ENCODE results near the gene RPL7A. TPM values are rescaled to one million over a fixed set of nuclear protein-coding genes. Genes with fewer than 3 reads are reported as not detected.
"Not testable (repeated sequence)": the region's sequence is repeated elsewhere in the genome, so short reads cannot be mapped to it uniquely, and the experiment has no call there.

The RPL7A gene
- total RNA-seq, 2 donors from 2014 or later: 2,529 to 2,856 TPM

DNA sequence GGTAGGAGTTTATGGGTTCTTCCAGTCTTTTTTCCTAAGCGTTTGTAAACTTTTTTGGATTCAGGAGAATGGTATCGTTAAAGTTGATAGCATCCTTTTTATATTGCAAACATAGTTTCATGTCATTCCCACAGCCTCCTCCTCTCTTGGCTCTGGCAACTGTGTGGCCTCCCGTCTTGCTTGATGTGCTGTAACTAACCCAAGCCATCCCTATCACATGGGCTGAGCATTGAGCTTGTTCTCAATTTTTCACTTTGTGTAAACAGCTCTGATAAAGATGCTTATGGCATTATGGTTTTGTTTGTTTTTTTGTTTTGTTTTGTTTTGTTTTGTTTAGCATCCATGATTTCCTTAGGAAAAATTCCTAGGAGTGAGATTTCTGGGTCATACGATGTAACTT lies 32.7 kb downstream of the RPL7A start:
- Mint-ChIP-seq H3K4me1 (ENCODE audit: low read depth) (peaks cover 10% of the 10 kb centered on the region), H3K27ac (no peak overlapping the region), H3K36me3 (ENCODE audit: insufficient read depth in 2 of 2) (no peaks in the 10 kb centered on the region), H3K4me3 (no peak overlapping the region), H3K27me3 (ENCODE audit: low read depth) (no peaks in the 10 kb centered on the region), H3K9me3 (no peaks in the 10 kb centered on the region)
- DNase-seq (no peak), ATAC-seq (replicated peaks in 1 of 2) (no peak)

DNA sequence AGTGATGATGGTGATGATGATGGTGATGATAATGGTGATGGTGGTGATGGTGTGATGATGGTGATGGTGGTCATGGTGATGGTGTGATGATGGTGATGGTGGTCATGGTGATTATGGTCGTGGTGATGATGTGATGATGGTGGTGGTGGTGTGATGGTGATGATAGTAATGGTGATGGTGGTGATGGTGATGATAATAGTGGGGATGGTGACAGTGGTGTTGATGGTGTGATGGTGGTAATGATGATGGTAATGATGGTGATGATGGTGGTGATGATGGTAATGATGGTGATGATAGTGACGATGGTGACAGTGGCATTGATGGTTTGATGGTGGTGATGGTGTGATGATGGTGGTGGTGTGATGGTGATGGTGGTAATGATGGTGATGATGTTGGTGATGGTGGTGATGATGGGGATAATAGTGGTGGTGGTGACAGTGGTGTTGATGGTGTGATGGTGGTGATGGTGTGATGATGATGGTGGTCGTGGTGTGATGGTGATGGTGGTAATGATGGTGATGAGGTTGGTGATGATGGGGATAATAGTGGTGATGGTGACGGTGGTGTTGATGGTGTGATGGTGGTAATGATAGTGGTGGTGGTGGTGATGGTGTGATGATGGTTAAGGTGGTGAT lies 34.6 kb downstream of the RPL7A start:
- ATAC-seq (replicated peaks in 1 of 2): no peak
- no peak overlapping the region for H3K4me3 Mint-ChIP-seq
- no peaks in the 10 kb centered on the region for H3K36me3 Mint-ChIP-seq (ENCODE audit: insufficient read depth in 2 of 2)
- no peaks in the 10 kb centered on the region for H3K9me3 Mint-ChIP-seq
- H3K4me1 Mint-ChIP-seq (ENCODE audit: low read depth): no peaks in the 10 kb centered on the region
- no peak for DNase-seq
- no peaks in the 10 kb centered on the region for H3K27me3 Mint-ChIP-seq (ENCODE audit: low read depth)
- H3K27ac Mint-ChIP-seq: no peak overlapping the region

DNA sequence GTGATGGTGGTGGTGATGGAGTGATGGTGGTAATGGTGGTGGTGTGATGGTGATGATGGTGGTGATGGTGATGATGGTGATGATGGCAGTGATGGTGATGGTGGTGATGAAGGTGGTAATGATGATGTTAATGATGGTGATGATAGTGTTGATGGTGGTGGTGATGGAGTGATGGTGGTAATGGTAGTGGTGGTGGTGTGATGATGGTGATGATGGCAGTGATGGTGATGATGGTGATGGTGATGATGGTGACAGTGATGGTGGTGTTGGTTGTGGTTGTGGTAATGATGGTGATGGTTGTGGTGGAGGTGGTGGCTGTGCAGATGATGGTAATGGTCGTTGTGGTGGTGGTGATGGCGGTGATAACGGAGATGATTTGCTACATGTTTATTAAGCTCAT lies 35.4 kb downstream of the RPL7A start:
- Mint-ChIP-seq H3K27me3 (ENCODE audit: low read depth) (no peaks in the 10 kb centered on the region), H3K9me3 (no peaks in the 10 kb centered on the region), H3K36me3 (ENCODE audit: insufficient read depth in 2 of 2) (no peaks in the 10 kb centered on the region), H3K4me3 (no peak overlapping the region), H3K27ac (no peak overlapping the region), H3K4me1 (ENCODE audit: low read depth) (no peaks in the 10 kb centered on the region)
- no peak for DNase-seq
- ATAC-seq (replicated peaks in 1 of 2): no peak

DNA sequence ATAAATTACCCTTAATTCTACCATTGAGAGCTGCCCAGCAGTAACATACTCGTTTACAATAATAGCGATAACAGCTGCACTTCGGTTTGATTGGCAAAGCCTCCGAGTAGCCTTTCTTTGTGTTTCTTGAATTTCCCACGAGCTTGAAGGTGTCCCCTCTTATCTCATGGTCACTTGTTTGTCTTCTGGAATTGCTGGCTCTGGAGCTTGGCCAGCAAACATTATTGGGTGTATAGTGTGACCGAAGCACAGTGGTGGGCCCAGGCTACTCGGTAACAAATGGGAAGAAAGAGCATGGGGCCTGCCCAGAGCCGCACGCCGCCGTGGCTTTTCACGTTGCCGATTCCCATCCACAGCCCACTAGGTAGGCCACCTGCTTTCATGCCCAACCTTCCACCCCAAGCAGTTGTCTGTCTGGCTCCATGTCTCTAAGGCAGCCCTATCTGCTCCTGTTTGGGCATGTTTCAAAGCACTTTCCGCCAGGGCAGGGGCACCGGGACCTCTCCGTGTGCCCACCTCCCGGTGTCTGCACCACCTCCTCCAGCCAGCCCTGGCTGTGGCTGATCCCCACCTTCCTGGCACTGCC lies 36.8 kb downstream of the RPL7A start:
- no peak for DNase-seq
- Mint-ChIP-seq H3K27me3 (ENCODE audit: low read depth) (peaks cover 4% of the 10 kb centered on the region), H3K27ac (no peak overlapping the region), H3K4me1 (ENCODE audit: low read depth) (no peaks in the 10 kb centered on the region), H3K36me3 (ENCODE audit: insufficient read depth in 2 of 2) (no peaks in the 10 kb centered on the region), H3K4me3 (no peak overlapping the region), H3K9me3 (no peaks in the 10 kb centered on the region)
- no peak for ATAC-seq (replicated peaks in 1 of 2)

DNA sequence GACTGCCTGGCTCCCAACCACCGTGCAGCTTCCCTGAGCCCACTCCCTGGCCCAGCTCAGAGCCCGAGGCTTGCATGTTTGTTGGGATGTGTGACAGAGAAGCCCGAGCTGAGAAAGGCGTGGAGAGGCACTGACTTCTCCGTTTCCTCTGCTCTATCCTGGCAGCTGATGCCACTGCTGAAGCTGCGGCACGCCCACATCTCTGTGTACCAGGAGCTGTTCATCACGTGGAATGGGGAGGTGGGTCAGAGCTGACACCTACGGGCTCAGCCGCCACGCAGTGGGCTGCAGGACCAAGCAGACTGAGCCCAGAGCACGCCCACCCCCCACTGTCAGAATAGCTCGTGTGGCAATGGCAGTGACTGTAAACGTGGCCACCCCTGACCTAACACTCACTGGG lies 37.4 kb downstream of the RPL7A start:
- H3K36me3 Mint-ChIP-seq (ENCODE audit: insufficient read depth in 2 of 2): no peaks in the 10 kb centered on the region
- H3K4me1 Mint-ChIP-seq (ENCODE audit: low read depth): no peaks in the 10 kb centered on the region
- ATAC-seq (replicated peaks in 1 of 2) (no peak), DNase-seq (no peak)
- H3K9me3 Mint-ChIP-seq: no peaks in the 10 kb centered on the region
- no peak overlapping the region for H3K27ac Mint-ChIP-seq
- peaks cover 5% of the 10 kb centered on the region for H3K27me3 Mint-ChIP-seq (ENCODE audit: low read depth)
- H3K4me3 Mint-ChIP-seq: no peak overlapping the region

DNA sequence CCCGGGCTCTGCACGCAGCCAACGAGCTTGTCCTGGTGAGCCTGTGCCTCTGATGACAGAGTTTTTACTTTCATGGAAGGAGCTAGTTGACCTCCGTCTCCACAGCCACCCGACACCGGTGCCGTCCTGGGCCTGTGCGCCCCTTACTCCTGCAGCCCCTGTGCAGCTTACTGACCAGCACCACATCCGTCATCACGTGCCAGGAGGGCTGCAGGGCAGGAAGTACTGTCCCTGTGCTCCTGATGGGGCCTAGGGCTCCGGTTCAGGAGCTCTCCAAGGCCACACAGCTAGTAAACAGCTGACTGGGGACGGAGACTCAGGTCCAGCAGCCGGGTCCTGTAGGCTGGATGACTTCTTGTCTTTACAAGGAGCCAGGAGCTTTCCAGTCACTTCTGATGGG lies 38.3 kb downstream of the RPL7A start:
- no peak for DNase-seq
- Mint-ChIP-seq H3K9me3 (no peaks in the 10 kb centered on the region), H3K4me3 (no peak overlapping the region), H3K36me3 (ENCODE audit: insufficient read depth in 2 of 2) (no peaks in the 10 kb centered on the region), H3K27me3 (ENCODE audit: low read depth) (peaks cover 5% of the 10 kb centered on the region), H3K27ac (no peak overlapping the region), H3K4me1 (ENCODE audit: low read depth) (no peaks in the 10 kb centered on the region)
- no peak for ATAC-seq (replicated peaks in 1 of 2)

DNA sequence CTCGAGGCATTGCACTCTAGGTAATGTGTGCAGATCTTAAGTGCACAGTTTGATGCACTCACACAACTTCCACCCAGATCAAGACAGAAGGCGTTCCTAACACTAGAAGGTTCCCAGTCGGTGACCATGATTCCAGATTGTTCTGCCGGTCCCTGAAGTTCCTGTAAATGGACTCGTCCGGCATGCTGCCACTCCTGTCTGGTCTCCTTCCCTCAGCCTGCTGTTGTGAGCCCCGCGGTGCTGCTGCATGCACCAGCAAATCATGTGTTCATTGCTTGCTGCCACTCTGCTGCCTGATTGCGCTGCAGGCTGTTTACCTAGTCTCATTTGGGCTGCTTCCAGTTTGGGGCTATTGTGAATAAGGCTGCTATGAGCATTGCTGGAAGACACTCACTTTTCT lies 39.7 kb downstream of the RPL7A start:
- ATAC-seq (replicated peaks in 1 of 2) (no peak), DNase-seq (no peak)
- no peaks in the 10 kb centered on the region for H3K4me1 Mint-ChIP-seq (ENCODE audit: low read depth)
- no peak overlapping the region for H3K4me3 Mint-ChIP-seq
- peaks cover 0 to 2% of the 10 kb centered on the region in 2 donors for H3K9me3 Mint-ChIP-seq
- no peak overlapping the region for H3K27ac Mint-ChIP-seq
- no peaks in the 10 kb centered on the region for H3K36me3 Mint-ChIP-seq (ENCODE audit: insufficient read depth in 2 of 2)
- H3K27me3 Mint-ChIP-seq (ENCODE audit: low read depth): peaks cover 5% of the 10 kb centered on the region

DNA sequence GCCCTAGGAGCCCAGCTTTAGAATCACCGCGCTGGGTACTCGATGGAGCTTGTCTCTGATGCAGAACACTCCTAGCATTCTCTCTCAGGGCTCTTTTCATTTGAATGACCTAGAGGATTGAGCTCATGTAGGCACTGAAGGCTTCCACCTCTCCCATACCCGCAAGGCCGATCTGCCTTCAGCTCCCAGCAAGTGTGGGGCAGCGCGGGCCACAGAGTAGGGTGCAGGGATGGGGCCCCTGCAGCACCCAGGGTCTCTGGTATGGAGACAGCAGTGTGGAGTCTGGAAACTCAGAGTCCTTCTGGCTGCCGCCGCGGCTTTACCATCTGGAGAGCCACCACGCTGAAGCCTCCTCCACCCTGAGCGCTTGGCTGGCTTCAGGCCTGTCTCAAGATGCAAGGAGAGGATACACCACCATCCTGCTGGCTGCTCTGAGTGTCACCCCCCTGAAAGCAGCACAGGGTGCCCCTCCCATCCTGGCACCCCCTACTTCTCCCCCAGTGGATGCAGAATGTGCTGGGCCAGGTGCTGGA lies 41.1 kb downstream of the RPL7A start:
- Mint-ChIP-seq H3K4me1 (ENCODE audit: low read depth) (no peaks in the 10 kb centered on the region), H3K27me3 (ENCODE audit: low read depth) (peaks cover 5% of the 10 kb centered on the region), H3K27ac (no peak overlapping the region), H3K4me3 (no peak overlapping the region), H3K9me3 (peaks cover 0 to 2% of the 10 kb centered on the region in 2 donors), H3K36me3 (ENCODE audit: insufficient read depth in 2 of 2) (no peaks in the 10 kb centered on the region)
- DNase-seq (no peak), ATAC-seq (replicated peaks in 1 of 2) (no peak)

DNA sequence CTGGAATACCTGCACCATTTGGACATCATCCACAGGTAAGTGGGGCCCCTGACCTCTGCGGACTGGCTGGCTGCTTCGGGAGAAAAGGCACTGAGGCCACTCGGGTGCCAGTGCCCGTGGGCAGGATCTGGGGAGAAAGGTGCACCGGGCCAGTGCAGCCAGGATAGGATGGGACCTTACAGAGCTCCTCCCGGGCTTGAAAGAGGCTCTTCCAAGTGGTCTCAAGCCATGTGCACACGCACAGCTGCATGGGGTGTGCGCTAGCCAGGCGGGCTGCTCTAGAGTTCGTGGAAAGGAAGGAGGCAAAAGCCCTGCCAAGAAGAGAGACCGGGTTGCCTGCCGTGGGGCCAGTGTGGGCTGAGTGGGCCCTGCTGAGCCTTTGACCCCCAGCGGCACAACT lies 41.5 kb downstream of the RPL7A start:
- peaks cover 0 to 2% of the 10 kb centered on the region in 2 donors for H3K9me3 Mint-ChIP-seq
- no peaks in the 10 kb centered on the region for H3K36me3 Mint-ChIP-seq (ENCODE audit: insufficient read depth in 2 of 2)
- no peak overlapping the region for H3K4me3 Mint-ChIP-seq
- H3K4me1 Mint-ChIP-seq (ENCODE audit: low read depth): no peaks in the 10 kb centered on the region
- no peak overlapping the region for H3K27ac Mint-ChIP-seq
- peaks cover 5% of the 10 kb centered on the region for H3K27me3 Mint-ChIP-seq (ENCODE audit: low read depth)
- ATAC-seq (replicated peaks in 1 of 2) (no peak), DNase-seq (no peak)

DNA sequence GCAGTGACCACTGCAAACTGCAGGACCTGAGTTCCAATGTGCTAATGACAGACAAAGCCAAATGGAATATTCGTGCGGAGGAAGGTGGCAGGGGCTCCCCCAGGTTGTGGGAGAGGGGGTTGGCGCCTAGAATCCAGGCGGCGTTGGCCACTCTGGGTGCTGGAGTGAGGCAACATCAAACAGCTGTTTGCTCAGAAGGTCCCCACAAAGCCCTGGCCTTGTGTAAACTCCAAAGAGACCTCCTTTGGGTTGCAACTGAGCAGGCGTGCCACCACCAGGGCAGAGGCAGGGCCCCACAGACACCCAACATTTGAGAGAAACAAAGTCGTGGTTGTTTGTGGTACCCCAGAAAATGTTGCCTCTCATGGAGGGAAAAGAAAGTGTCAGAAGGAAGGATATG lies 42.7 kb downstream of the RPL7A start:
- no peak overlapping the region for H3K4me3 Mint-ChIP-seq

DNA sequence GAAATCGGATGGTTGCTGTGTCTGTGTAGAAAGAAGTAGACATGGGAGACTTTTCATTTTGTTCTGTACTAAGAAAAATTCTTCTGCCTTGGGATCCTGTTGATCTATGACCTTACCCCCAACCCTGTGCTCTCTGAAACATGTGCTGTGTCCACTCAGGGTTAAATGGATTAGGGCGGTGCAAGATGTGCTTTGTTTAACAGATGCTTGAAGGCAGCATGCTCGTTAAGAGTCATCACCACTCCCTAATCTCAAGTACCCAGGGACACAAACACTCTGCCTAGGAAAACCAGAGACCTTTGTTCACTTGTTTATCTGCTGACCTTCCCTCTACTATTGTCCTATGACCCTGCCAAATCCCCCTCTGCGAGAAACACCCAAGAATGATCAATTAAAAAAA lies 43.4 kb downstream of the RPL7A start:
- not testable (repeated sequence) for H3K27ac Mint-ChIP-seq; H3K4me1 Mint-ChIP-seq (ENCODE audit: low read depth); H3K4me3 Mint-ChIP-seq; H3K36me3 Mint-ChIP-seq (ENCODE audit: insufficient read depth in 2 of 2); H3K9me3 Mint-ChIP-seq; DNase-seq; H3K27me3 Mint-ChIP-seq (ENCODE audit: low read depth); ATAC-seq (replicated peaks in 1 of 2)

More for the DNA sequence above, 42.7 kb downstream of the RPL7A start:
- Mint-ChIP-seq H3K9me3 (peaks cover 0 to 2% of the 10 kb centered on the region in 2 donors), H3K4me1 (ENCODE audit: low read depth) (no peaks in the 10 kb centered on the region), H3K36me3 (ENCODE audit: insufficient read depth in 2 of 2) (no peaks in the 10 kb centered on the region), H3K27me3 (ENCODE audit: low read depth) (peaks cover 5% of the 10 kb centered on the region), H3K27ac (no peak overlapping the region)
- ATAC-seq (replicated peaks in 1 of 2) (no peak), DNase-seq (no peak)

DNA sequence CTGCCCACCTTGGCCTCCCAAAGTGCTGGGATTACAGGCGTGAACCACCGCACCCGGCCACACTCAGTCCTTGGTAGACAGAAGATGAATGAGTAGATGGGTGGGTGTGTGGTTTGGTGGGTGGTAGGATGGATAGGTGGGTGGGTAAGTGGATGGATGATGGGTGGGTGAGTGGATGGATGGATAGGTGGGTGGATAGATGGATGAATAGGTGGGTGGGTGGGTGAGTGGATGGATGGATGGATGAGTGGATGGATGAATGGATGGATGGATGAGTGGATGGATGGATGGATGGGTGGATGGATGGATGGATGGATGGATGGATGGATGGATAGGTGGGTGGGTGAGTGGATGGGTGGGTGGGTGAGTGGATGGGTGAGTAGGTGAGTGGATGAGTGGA lies 44.3 kb downstream of the RPL7A start:
- not testable (repeated sequence) for H3K27ac Mint-ChIP-seq; DNase-seq; H3K36me3 Mint-ChIP-seq (ENCODE audit: insufficient read depth in 2 of 2); H3K9me3 Mint-ChIP-seq; H3K4me3 Mint-ChIP-seq; ATAC-seq (replicated peaks in 1 of 2); H3K4me1 Mint-ChIP-seq (ENCODE audit: low read depth); H3K27me3 Mint-ChIP-seq (ENCODE audit: low read depth)

DNA sequence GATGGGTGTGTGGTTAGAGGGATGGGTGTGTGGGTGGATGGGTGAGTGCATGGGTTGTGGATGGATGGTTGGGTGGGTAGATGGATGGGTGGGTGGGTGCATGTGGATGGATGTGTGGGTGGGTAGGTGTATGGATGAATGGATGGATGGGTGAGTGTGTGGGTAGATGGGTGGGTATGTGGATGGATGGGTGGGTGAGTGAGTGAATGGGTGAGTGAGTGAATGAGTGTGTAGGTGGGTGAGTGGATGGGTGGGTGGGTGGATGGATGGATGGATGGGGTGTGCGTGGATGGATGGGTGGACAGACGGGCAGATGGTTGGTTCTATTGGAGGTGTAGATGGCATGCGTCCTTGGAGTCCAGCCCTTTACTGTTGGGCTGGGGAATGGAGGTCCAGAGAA lies 45.4 kb downstream of the RPL7A start:
- Mint-ChIP-seq H3K27me3 (ENCODE audit: low read depth) (peaks cover 5% of the 10 kb centered on the region), H3K4me3 (no peak overlapping the region), H3K4me1 (ENCODE audit: low read depth) (peaks cover 5% of the 10 kb centered on the region), H3K36me3 (ENCODE audit: insufficient read depth in 2 of 2) (no peaks in the 10 kb centered on the region), H3K27ac (no peak overlapping the region), H3K9me3 (peaks cover 0 to 2% of the 10 kb centered on the region in 2 donors)
- ATAC-seq (replicated peaks in 1 of 2): no peak
- DNase-seq: no peak
